PC-3 (cell line): ENCODE results near the gene PRSS8. TPM values are rescaled to one million over a fixed set of nuclear protein-coding genes. Genes with fewer than 3 reads are reported as not detected.

Experiments used
- ATAC-seq: fragments of 200-7000 bp; cut with Tn5 transposase; 2 replicates; pipeline ENCODE4 v1.9.1; 2020; ENCODE audit warnings: mild to moderate bottlenecking, moderate library complexity
- BruUV-seq: library from RNA; stranded (reverse); fragments of 400-500 nt; replicated peaks from 2 replicates; lab custom pipeline; 2021; lab: Mats Ljungman, UMichigan
- CTCF ChIA-PET: fragments of 300-600 bp; sonication (Branson Sonifier 250); formaldehyde crosslinking; loops from one replicate; lab custom pipeline; 2022; ENCODE audit warnings: antibody characterized with exemption; lab: Charles Lee
- POLR2A ChIA-PET: fragments of 300-600 bp; sonication (Branson Sonifier 250); formaldehyde crosslinking; loops from one replicate; lab custom pipeline; 2022; ENCODE audit warnings: antibody characterized with exemption; ENCODE audit not compliant: unreplicated experiment; lab: Charles Lee
- DNase-seq: peaks from one replicate; pipeline ENCODE4 v3.0.0-alpha.2; 2015
- H2AFZ ChIP-seq: fragments of 300-600 bp; sonication (generic); 2 replicates; pipeline ENCODE4 v1.6.0; 2016; ENCODE audit warnings: antibody characterized with exemption, low read length
- H3F3A ChIP-seq: fragments of 300-600 bp; sonication (generic); one replicate; pipeline ENCODE4 v1.6.0; 2017; ENCODE audit warnings: antibody characterized with exemption, low read length, control low read depth, mild to moderate bottlenecking; ENCODE audit not compliant: unreplicated experiment
- H3K27ac ChIP-seq: fragments of 300-600 bp; sonication (generic); 2 replicates; pipeline ENCODE4 v1.5.1; 2016; ENCODE audit warnings: mild to moderate bottlenecking, low read length
- H3K27me3 ChIP-seq: fragments of 300-600 bp; sonication (generic); 2 replicates; pipeline ENCODE4 v1.6.1; 2016; ENCODE audit warnings: low read length, mixed read lengths
- H3K36me3 ChIP-seq: fragments of 300-600 bp; sonication (generic); 2 replicates; pipeline ENCODE4 v1.6.1; 2016; ENCODE audit warnings: low read depth, mixed run types, low read length, mixed read lengths
- H3K4me1 ChIP-seq: fragments of 300-600 bp; sonication (generic); 2 replicates; pipeline ENCODE4 v1.5.1; 2016; ENCODE audit warnings: low read length; ENCODE audit not compliant: insufficient read depth
- H3K4me2 ChIP-seq: fragments of 300-600 bp; sonication (generic); 2 replicates; pipeline ENCODE4 v1.6.0; 2016; ENCODE audit warnings: low read length
- H3K4me3 ChIP-seq: fragments of 300-600 bp; sonication (generic); 2 replicates; pipeline ENCODE4 v1.5.1; 2016; ENCODE audit warnings: mild to moderate bottlenecking, low read length, mixed read lengths
- H3K79me2 ChIP-seq: fragments of 300-600 bp; sonication (generic); 2 replicates; pipeline ENCODE4 v1.6.1; 2017; ENCODE audit warnings: low read length, mixed read lengths
- H3K9ac ChIP-seq: fragments of 300-600 bp; sonication (generic); 2 replicates; pipeline ENCODE4 v1.6.0; 2016; ENCODE audit warnings: mild to moderate bottlenecking, low read length
- H3K9me2 ChIP-seq: fragments of 300-600 bp; sonication (generic); replicated peaks from 2 replicates; pipeline ENCODE4 v1.6.1; 2016; ENCODE audit warnings: mixed run types, low read length, mixed read lengths
- H3K9me3 ChIP-seq: fragments of 300-600 bp; sonication (generic); 2 replicates; pipeline ENCODE4 v1.6.1; 2016; ENCODE audit warnings: low read length, mixed read lengths
- H4K20me1 ChIP-seq: fragments of 300-600 bp; sonication (generic); 2 replicates; pipeline ENCODE4 v1.6.1; 2016; ENCODE audit warnings: low read length, mixed read lengths
- EZH2 ChIP-seq: fragments of 300-600 bp; sonication (generic); IDR thresholded peaks from one replicate; pipeline ENCODE4 v1.6.1; 2017; ENCODE audit warnings: antibody characterized with exemption, mild to moderate bottlenecking, low read length; ENCODE audit not compliant: unreplicated experiment
- EZH2phosphoT487 ChIP-seq: fragments of 300-600 bp; sonication (generic); IDR thresholded peaks from 2 replicates; pipeline ENCODE4 v1.6.1; 2018; ENCODE audit warnings: mild to moderate bottlenecking, antibody characterized with exemption, low read length, borderline replicate concordance
- intact Hi-C: fragments of 100-400 bp; cut with micrococcal nuclease; formaldehyde crosslinking; loops from 2 replicates; pipeline ENCODE4 v1.9.0; 2023
- total RNA-seq: library from RNA; depleted of rRNA; stranded (reverse); fragments of >200 nt; gene quantifications from 2 replicates; pipeline ENCODE4 v1.2.3, GENCODE V29; 2014
- TF ChIP-seq, protein P1 (sequence below): fragments of 300-600 bp; sonication (generic); conservative IDR thresholded peaks from 2 replicates; pipeline ENCODE4 v1.5.1; 2017; ENCODE audit warnings: antibody characterized with exemption, low read depth, mild to moderate bottlenecking, low read length

Gene PRSS8
- total RNA-seq, 1 experiment from 2014 or later = 23.4 TPM

DNA sequence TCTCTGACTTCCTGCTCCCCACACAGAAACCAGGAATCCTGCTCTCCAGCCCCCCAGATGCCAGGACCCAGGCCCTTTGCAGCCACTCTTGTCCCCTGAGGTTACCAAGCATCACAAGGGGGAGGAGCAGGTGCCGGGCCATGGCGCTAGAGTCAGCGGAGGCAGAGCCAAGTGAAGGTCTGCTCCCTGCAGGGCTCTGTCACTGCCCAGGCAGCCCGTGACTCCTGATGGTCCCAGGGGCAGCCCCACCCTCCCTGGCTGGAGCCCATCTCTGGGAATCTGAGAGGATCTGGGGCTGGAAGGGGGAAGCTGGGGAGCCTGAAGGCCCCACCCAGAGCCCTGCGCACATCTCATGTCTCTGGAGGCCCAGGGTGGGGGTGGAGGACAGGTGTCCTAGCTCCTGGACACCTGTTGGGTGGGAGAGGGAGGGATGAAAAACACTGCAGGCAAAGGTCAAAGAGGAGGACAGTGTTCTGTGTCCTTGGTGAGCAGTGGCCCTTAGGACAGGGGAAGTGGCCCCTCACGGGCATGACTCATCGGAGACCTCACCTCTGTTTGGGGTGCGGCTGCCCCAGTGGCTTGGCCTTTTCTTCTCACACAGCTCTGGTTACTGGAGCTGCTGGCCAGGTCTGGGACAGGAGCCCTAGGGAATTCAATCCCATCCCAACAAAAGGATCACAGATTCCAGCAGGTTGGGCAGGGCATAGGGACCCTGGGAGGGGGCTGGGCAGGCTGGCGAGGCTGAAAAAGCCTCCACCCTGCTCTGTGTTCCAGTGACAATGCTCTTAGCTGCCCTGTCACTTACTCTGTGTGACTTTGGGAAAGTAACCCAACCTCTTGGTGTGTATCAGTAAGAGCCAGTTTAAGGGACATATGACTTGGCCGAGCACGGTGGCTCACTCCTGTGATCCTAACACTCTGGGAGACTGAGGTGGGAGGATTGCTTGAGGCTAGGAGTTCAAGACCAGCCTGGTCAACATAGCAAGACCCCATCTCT is 14.7 kb upstream of the PRSS8 start, which contains the start of gene PRSS36:
Gene PRSS36, minus strand, starts transcription at position 173 of the 997 bp plus-strand sequence. Its CDS starts 31 bp downstream, at position 142.
- Histone ChIP-seq H3F3A (no peaks in the 10 kb centered on the region), H3K27ac (no peak within 1 kb of the TSS), H3K4me3 (no peak within 1 kb of the TSS), H3K9ac (no peak within 1 kb of the TSS), H3K9me2 (no peaks in the 10 kb centered on the region), H3K4me2 (no peak within 1 kb of the TSS), H3K27me3 (no peaks in the 10 kb centered on the region), H3K9me3 (no peaks in the 10 kb centered on the region), H3K79me2 (no peaks in the 10 kb centered on the region), H4K20me1 (no peaks in the 10 kb centered on the region), H2AFZ (no peak within 1 kb of the TSS), H3K4me1 (no peaks in the 10 kb centered on the region), H3K36me3 (no peaks in the 10 kb centered on the region)
- no TSS peak for BruUV-seq
- POLR2A ChIA-PET = no interaction called here
- ATAC-seq (0 out of 2 replicates have a peak, but pooled peaks have one; percentile 24), DNase-seq (no peak)
- intact Hi-C loops = loop anchor here (10.0 kb wide), 1 partner anchor 125 kb away; no protein-coding TSS in a partner anchor
- TF ChIP-seq EZH2 = no peak
- TF ChIP-seq, protein P1, sequence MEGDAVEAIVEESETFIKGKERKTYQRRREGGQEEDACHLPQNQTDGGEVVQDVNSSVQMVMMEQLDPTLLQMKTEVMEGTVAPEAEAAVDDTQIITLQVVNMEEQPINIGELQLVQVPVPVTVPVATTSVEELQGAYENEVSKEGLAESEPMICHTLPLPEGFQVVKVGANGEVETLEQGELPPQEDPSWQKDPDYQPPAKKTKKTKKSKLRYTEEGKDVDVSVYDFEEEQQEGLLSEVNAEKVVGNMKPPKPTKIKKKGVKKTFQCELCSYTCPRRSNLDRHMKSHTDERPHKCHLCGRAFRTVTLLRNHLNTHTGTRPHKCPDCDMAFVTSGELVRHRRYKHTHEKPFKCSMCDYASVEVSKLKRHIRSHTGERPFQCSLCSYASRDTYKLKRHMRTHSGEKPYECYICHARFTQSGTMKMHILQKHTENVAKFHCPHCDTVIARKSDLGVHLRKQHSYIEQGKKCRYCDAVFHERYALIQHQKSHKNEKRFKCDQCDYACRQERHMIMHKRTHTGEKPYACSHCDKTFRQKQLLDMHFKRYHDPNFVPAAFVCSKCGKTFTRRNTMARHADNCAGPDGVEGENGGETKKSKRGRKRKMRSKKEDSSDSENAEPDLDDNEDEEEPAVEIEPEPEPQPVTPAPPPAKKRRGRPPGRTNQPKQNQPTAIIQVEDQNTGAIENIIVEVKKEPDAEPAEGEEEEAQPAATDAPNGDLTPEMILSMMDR = no peak
- no peak for TF ChIP-seq EZH2phosphoT487
- CTCF ChIA-PET = no interaction called here

GRCh38 chr16:31149332-31149731 is 13.8 kb upstream of the PRSS8 start:
- Histone ChIP-seq H3K36me3 (no peaks in the 10 kb centered on the region), H4K20me1 (no peaks in the 10 kb centered on the region), H3K27ac (no peak overlapping the region), H3K9me2 (no peaks in the 10 kb centered on the region), H3K4me2 (no peak overlapping the region), H3K4me1 (no peaks in the 10 kb centered on the region), H3K79me2 (no peaks in the 10 kb centered on the region), H3K9me3 (no peaks in the 10 kb centered on the region), H3K27me3 (no peaks in the 10 kb centered on the region), H3K9ac (no peak overlapping the region), H2AFZ (no peak overlapping the region), H3F3A (no peaks in the 10 kb centered on the region), H3K4me3 (no peak overlapping the region)
- BruUV-seq = no TSS peak
- DNase-seq (no peak), ATAC-seq (no peak)
- TF ChIP-seq EZH2 = no peak
- TF ChIP-seq EZH2phosphoT487 = no peak
- intact Hi-C loops = loop anchor here (10.0 kb wide), 1 partner anchor 125 kb away; no protein-coding TSS in a partner anchor
- ChIA-PET CTCF (no interaction called here), POLR2A (no interaction called here)

DNA sequence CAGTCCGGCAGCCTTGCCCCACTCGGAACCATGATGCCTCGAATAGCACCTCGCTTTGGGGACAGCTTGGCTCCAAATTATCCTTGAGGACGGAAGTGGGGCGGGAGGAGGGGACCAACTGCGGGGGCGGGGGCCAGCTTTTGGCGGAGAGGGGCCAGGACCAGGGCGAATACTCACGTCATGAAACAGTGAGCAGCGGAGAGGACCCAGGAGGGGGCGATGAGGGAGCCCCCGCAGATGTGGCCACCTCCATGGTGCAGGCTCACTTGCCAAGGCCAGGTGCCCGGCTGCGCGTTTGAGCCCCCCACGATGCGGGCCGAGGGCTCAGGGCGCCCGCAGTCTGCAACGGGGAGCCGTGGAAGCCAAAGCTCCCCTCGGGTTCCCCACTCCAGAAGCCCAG is 13.4 kb upstream of the PRSS8 start:
- Histone ChIP-seq H3K9ac (no peak overlapping the region), H3F3A (no peaks in the 10 kb centered on the region), H3K27ac (no peak overlapping the region), H3K36me3 (no peaks in the 10 kb centered on the region), H3K9me3 (no peaks in the 10 kb centered on the region), H2AFZ (no peak overlapping the region), H3K79me2 (no peaks in the 10 kb centered on the region), H3K4me1 (no peaks in the 10 kb centered on the region), H3K27me3 (no peaks in the 10 kb centered on the region), H4K20me1 (no peaks in the 10 kb centered on the region), H3K4me3 (no peak overlapping the region), H3K9me2 (no peaks in the 10 kb centered on the region), H3K4me2 (no peak overlapping the region)
- POLR2A ChIA-PET = no interaction called here
- DNase-seq (no peak), ATAC-seq (no peak)
- CTCF ChIA-PET = no interaction called here
- intact Hi-C loops = loop anchor here (10.0 kb wide), 1 partner anchor 124 kb away; no protein-coding TSS in a partner anchor
- TF ChIP-seq EZH2phosphoT487 = no peak
- TF ChIP-seq, protein P1 = no peak
- no peak for TF ChIP-seq EZH2
- BruUV-seq = no TSS peak
